C4-2B (cell line): ENCODE data around the gene PRMT3.

Experiments used
- ZFX ChIP-seq: fragments of 450-650 bp; IDR thresholded peaks from 2 replicates; pipeline ENCODE4 v1.6.1; 2017
- TF ChIP-seq, protein P1 (sequence below): fragments of 450-650 bp; conservative IDR thresholded peaks from 2 replicates; pipeline ENCODE4 v1.5.1; 2017; ENCODE audit warnings: mild to moderate bottlenecking

DNA sequence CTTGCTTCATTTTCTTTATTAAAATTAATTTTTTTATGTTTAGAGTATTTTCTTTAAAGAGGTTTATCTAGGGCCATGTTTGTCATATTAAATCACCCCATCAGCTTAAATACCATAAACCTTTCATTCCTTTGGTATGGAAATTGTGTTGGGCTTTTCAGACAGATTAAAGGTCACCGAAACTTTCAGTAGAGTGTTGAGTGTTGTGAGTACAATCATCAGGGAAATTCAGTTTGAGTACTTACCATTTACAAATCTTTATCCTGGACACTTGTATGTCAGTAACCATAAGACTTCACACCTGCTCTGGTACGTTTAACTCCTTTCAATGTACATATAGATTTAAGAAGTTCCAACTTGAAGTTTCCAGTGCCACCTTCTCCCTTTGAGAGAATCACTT, 12.0 kb downstream of the PRMT3 start:
- TF ChIP-seq, protein P1, sequence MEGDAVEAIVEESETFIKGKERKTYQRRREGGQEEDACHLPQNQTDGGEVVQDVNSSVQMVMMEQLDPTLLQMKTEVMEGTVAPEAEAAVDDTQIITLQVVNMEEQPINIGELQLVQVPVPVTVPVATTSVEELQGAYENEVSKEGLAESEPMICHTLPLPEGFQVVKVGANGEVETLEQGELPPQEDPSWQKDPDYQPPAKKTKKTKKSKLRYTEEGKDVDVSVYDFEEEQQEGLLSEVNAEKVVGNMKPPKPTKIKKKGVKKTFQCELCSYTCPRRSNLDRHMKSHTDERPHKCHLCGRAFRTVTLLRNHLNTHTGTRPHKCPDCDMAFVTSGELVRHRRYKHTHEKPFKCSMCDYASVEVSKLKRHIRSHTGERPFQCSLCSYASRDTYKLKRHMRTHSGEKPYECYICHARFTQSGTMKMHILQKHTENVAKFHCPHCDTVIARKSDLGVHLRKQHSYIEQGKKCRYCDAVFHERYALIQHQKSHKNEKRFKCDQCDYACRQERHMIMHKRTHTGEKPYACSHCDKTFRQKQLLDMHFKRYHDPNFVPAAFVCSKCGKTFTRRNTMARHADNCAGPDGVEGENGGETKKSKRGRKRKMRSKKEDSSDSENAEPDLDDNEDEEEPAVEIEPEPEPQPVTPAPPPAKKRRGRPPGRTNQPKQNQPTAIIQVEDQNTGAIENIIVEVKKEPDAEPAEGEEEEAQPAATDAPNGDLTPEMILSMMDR: no peak
- no peak for TF ChIP-seq ZFX
